Panc1 (cell line): ENCODE results near the gene MTSS2. TPM values are rescaled to one million over a fixed set of nuclear protein-coding genes. Genes with fewer than 3 reads are reported as not detected.

ENCODE experiments used
- ATAC-seq: fragments of 200-7000 bp; cut with Tn5 transposase; 2 replicates; pipeline ENCODE4 v1.9.1; 2020; ENCODE audit warnings: mild to moderate bottlenecking, moderate library complexity
- BruUV-seq: library from RNA; stranded (reverse); fragments of 400-500 nt; replicated peaks from 2 replicates; lab custom pipeline; 2021; lab: Mats Ljungman, UMichigan
- CTCF ChIA-PET: fragments of 300-600 bp; sonication (Branson Sonifier 250); formaldehyde crosslinking; loops from one replicate; lab custom pipeline; 2022; ENCODE audit warnings: antibody characterized with exemption; lab: Charles Lee
- POLR2A ChIA-PET: fragments of 300-600 bp; sonication (Branson Sonifier 250); formaldehyde crosslinking; loops from one replicate; lab custom pipeline; 2022; ENCODE audit warnings: antibody characterized with exemption; lab: Charles Lee
- DNase-seq: peaks from one replicate; pipeline ENCODE4 v3.0.0-alpha.2; 2010; ENCODE audit warnings: low read depth, low spot score
- H3K27ac ChIP-seq: 2 replicates; pipeline ENCODE4 v1.5.1; 2011; ENCODE audit warnings: mild to moderate bottlenecking, low read length, inconsistent platforms
- H3K27me3 ChIP-seq: fragments of 200-500 bp; sonication (Bioruptor generic); 2 replicates; pipeline ENCODE4 v1.6.0; 2014; ENCODE audit warnings: low read length, inconsistent platforms; ENCODE audit not compliant: control insufficient read depth, insufficient read depth
- H3K36me3 ChIP-seq: fragments of 200-500 bp; sonication (Bioruptor generic); 2 replicates; pipeline ENCODE4 v1.5.1; 2014; ENCODE audit warnings: inconsistent platforms, mild to moderate bottlenecking, low read length, moderate library complexity; ENCODE audit not compliant: control insufficient read depth, insufficient read depth
- H3K4me1 ChIP-seq: 2 replicates; pipeline ENCODE4 v1.5.1; 2011; ENCODE audit warnings: inconsistent platforms, mild to moderate bottlenecking, low read length, moderate library complexity; ENCODE audit not compliant: control insufficient read depth, insufficient read depth
- H3K4me3 ChIP-seq, 2 experiments: 2 replicates each; pipeline ENCODE4 v1.5.1; 2011 to 2012; ENCODE audit warnings: low read depth in 2 of 2, low read length in 2 of 2, mild to moderate bottlenecking in 2 of 2, inconsistent platforms in 1 of 2, moderate library complexity in 1 of 2
- H3K9me3 ChIP-seq: fragments of 200-500 bp; sonication (Bioruptor generic); 2 replicates; pipeline ENCODE4 v1.5.1; 2014; ENCODE audit warnings: low read depth, mild to moderate bottlenecking, inconsistent platforms, low read length, moderate library complexity; ENCODE audit not compliant: control insufficient read depth, insufficient read depth
- CTCF ChIP-seq: fragments of 450-650 bp; IDR thresholded peaks from 2 replicates; pipeline ENCODE4 v1.5.1; 2017; ENCODE audit warnings: mild to moderate bottlenecking
- POLR2AphosphoS5 ChIP-seq: IDR thresholded peaks from 2 replicates; pipeline ENCODE4 v1.6.1; 2012; ENCODE audit warnings: mild to moderate bottlenecking, low read depth, low read length, moderate library complexity
- SIN3A ChIP-seq: IDR thresholded peaks from 2 replicates; pipeline ENCODE4 v1.6.1; 2012; ENCODE audit warnings: low read depth, mild to moderate bottlenecking, low read length, moderate library complexity, borderline replicate concordance; ENCODE audit not compliant: insufficient read depth
- TCF7L2 ChIP-seq: IDR thresholded peaks from 2 replicates; pipeline ENCODE4 v1.6.1; 2011; ENCODE audit warnings: mild to moderate bottlenecking, low read depth, low read length, inconsistent platforms
- in situ Hi-C: cut with HindIII; loops from 2 replicates; pipeline ENCODE4 v1.10.0; 2016; ENCODE audit warnings: low sequenced_read_pairs, low pct_unique_long_range_greater_than_20kb
- intact Hi-C: fragments of 100-400 bp; cut with micrococcal nuclease; formaldehyde crosslinking; loops from one replicate; pipeline ENCODE4 v1.10.0; 2022; ENCODE audit not compliant: unreplicated experiment
- total RNA-seq: library from RNA; stranded (reverse); gene quantifications from one replicate; pipeline ENCODE4 v1.2.1, GENCODE V29; 2021; ENCODE audit not compliant: unreplicated experiment
- TF ChIP-seq, protein P1 (sequence below), 2 experiments: IDR thresholded peaks; 2 replicates each; pipeline ENCODE4 v1.6.1; 2011 to 2012; ENCODE audit warnings: low read depth in 2 of 2, control low read depth in 1 of 2, low read length in 1 of 2, mild to moderate bottlenecking in 1 of 2, moderate library complexity in 1 of 2; ENCODE audit not compliant: insufficient read depth in 1 of 2

The MTSS2 gene
- total RNA-seq, 1 experiment from 2014 or later, result 55.7 TPM

GRCh38 chr16:70709942-70710341, 24.1 kb upstream of the MTSS2 start:
- in situ Hi-C loops, result no loop called here
- Histone ChIP-seq H3K4me3 (no peak overlapping the region), H3K4me1 (peaks cover 9% of the 10 kb centered on the region), H3K27ac (no peak overlapping the region), H3K36me3 (no peaks in the 10 kb centered on the region), H3K27me3 (no peaks in the 10 kb centered on the region), H3K9me3 (no peaks in the 10 kb centered on the region)
- no peak for TF ChIP-seq SIN3A
- TF ChIP-seq, protein P1, sequence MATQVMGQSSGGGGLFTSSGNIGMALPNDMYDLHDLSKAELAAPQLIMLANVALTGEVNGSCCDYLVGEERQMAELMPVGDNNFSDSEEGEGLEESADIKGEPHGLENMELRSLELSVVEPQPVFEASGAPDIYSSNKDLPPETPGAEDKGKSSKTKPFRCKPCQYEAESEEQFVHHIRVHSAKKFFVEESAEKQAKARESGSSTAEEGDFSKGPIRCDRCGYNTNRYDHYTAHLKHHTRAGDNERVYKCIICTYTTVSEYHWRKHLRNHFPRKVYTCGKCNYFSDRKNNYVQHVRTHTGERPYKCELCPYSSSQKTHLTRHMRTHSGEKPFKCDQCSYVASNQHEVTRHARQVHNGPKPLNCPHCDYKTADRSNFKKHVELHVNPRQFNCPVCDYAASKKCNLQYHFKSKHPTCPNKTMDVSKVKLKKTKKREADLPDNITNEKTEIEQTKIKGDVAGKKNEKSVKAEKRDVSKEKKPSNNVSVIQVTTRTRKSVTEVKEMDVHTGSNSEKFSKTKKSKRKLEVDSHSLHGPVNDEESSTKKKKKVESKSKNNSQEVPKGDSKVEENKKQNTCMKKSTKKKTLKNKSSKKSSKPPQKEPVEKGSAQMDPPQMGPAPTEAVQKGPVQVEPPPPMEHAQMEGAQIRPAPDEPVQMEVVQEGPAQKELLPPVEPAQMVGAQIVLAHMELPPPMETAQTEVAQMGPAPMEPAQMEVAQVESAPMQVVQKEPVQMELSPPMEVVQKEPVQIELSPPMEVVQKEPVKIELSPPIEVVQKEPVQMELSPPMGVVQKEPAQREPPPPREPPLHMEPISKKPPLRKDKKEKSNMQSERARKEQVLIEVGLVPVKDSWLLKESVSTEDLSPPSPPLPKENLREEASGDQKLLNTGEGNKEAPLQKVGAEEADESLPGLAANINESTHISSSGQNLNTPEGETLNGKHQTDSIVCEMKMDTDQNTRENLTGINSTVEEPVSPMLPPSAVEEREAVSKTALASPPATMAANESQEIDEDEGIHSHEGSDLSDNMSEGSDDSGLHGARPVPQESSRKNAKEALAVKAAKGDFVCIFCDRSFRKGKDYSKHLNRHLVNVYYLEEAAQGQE (IDR thresholded peaks at IDR 0.05; ENCODE audit: insufficient read depth in 1 of 2, low read depth in 2 of 2, low read length in 1 of 2), result no peak
- no peak for TF ChIP-seq POLR2AphosphoS5
- TF ChIP-seq CTCF, result no peak
- TF ChIP-seq TCF7L2, result no peak
- intact Hi-C loops, result no loop called here
- DNase-seq (no peak), ATAC-seq (no peak)
- ChIA-PET CTCF (no interaction called here), POLR2A (no interaction called here)
- no TSS peak for BruUV-seq

DNA sequence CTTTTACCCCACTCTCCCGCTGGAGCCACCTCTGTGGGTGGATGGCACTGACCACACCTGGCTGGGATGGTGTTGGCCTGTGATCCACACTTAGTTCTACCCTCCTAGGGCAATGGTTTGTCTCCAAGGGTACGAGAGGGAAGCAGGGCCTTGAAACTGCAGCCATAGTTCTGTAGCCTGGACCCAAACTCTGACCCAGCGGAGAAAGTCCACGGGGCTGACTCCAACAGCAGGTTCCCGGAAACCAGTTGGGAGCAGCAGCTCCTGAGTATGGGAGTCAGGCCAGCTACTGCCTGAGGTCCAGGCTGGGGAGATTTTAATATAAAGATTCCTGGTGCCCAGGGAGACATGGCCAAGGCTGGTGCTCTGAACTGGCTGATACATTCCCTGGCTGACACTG, 23.6 kb upstream of the MTSS2 start:
- H3K4me3 ChIP-seq, result no peak overlapping the region
- H3K36me3 ChIP-seq, result no peaks in the 10 kb centered on the region
- no TSS peak for BruUV-seq
- CTCF ChIA-PET, result interaction anchor here (0.6 kb wide), 1 partner anchor 70 kb away, joined by 3 read pairs; no protein-coding TSS in a partner anchor
- in situ Hi-C loops (no loop called here), intact Hi-C loops (no loop called here)
- POLR2A ChIA-PET, result no interaction called here
- H3K27me3 ChIP-seq, result no peaks in the 10 kb centered on the region
- H3K4me1 ChIP-seq, result peaks cover 9% of the 10 kb centered on the region; the same call in 1 of the 2 replicates
- H3K9me3 ChIP-seq, result no peaks in the 10 kb centered on the region
- DNase-seq, result no peak
- TF ChIP-seq TCF7L2 (no peak), SIN3A (no peak), CTCF (no peak), POLR2AphosphoS5 (no peak)
- TF ChIP-seq, protein P1 (IDR thresholded peaks at IDR 0.05; ENCODE audit: insufficient read depth in 1 of 2, low read depth in 2 of 2, low read length in 1 of 2), result no peak
- ATAC-seq, result no peak
- no peak overlapping the region for H3K27ac ChIP-seq
